Left renal pelvis (tissue), 4 donors: Measurements from ENCODE around the gene RANBP3L. TPM values are rescaled to one million over a fixed set of nuclear protein-coding genes. Genes with fewer than 3 reads are reported as not detected.
"Not testable (repeated sequence)": the region's sequence is repeated elsewhere in the genome, so short reads cannot be mapped to it uniquely, and the experiment has no call there.

Experiments
- DNase-seq, 4 donors: peaks; one replicate each; pipeline ENCODE4 v3.0.0-alpha.2; 2013; ENCODE audit warnings: low read depth in 4 of 4, low spot score in 3 of 4
- polyA plus RNA-seq, 4 donors: library from polyadenylated mRNA; unstranded; fragments of 120-200 nt; gene quantifications; one replicate each; pipeline ENCODE4 v1.2.1, GENCODE V29; 2013; ENCODE audit not compliant: insufficient read length in 4 of 4

The RANBP3L gene
- polyA plus RNA-seq, 4 donors = 0.29 to 8.3 (median 7.7) TPM

- no peak for DNase-seq
Observed at GRCh38 chr5:36209664-36210063, 92.0 kb downstream of the RANBP3L start.

- DNase-seq = no peak
Observed at GRCh38 chr5:36208786-36209185, 92.9 kb downstream of the RANBP3L start.

GRCh38 chr5:36206913-36207312 lies 94.8 kb downstream of the RANBP3L start:
- DNase-seq = no peak

GRCh38 chr5:36205329-36205728 lies 96.4 kb downstream of the RANBP3L start:
- no peak for DNase-seq

GRCh38 chr5:36202521-36202961 lies 99.2 kb downstream of the RANBP3L start:
- DNase-seq = no peak

GRCh38 chr5:36200513-36200912 lies 101.2 kb downstream of the RANBP3L start:
- DNase-seq = no peak

GRCh38 chr5:36199620-36200019 lies 102.1 kb downstream of the RANBP3L start:
- no peak for DNase-seq

- DNase-seq = not testable (repeated sequence)
Observed at GRCh38 chr5:36198783-36199182, 102.9 kb downstream of the RANBP3L start.

Other genes with a start within 250 kb of the RANBP3L start
- gene UGT3A2, start 235.0 kb downstream of the RANBP3L start, polyA plus RNA-seq = 10 to 100 TPM in 2 of 4 donors, 1 to 10 TPM in 1, under 1 TPM in 1; 0.30 to 16.8 (median 9.3) TPM
- 10 to 100 TPM in 3 of 4 donors, 1 to 10 TPM in 1; 8.4 to 19.9 (median 18.3) TPM for gene LMBRD2, start 150.0 kb downstream of the RANBP3L start, polyA plus RNA-seq
- gene SKP2, start 149.8 kb downstream of the RANBP3L start, polyA plus RNA-seq = 10 to 100 TPM; 38.8 to 50.1 (median 46.5) TPM
- 10 to 100 TPM; 44.0 to 57.1 (median 49.9) TPM for gene NADK2, start 60.0 kb downstream of the RANBP3L start, polyA plus RNA-seq